Mesenchymal stem cell (in vitro differentiated cells and primary cell): ENCODE measurements around the gene POLR3K.
"Not testable (repeated sequence)": the region's sequence is repeated elsewhere in the genome, so short reads cannot be mapped to it uniquely, and the experiment has no call there.

ENCODE experiments used
- DNase-seq: peaks from one replicate; pipeline ENCODE4 v3.0.0-alpha.2; 2013
- H2AFZ ChIP-seq: one replicate; pipeline ENCODE4 v1.6.1; 2013; ENCODE audit warnings: low read depth, mild to moderate bottlenecking, control low read depth, inconsistent platforms, low read length, moderate library complexity
- H2AK5ac ChIP-seq: 2 replicates; pipeline ENCODE4 v1.6.1; 2013; ENCODE audit warnings: low read length, moderate library complexity, mild to moderate bottlenecking, inconsistent platforms; ENCODE audit not compliant: severe bottlenecking
- H2BK120ac ChIP-seq: one replicate; pipeline ENCODE4 v1.6.1; 2013; ENCODE audit warnings: low read depth, mild to moderate bottlenecking, inconsistent platforms, low read length, moderate library complexity
- H2BK12ac ChIP-seq, 2 experiments: one replicate each; pipeline ENCODE4 v1.6.1; 2013; ENCODE audit warnings: inconsistent platforms in 2 of 2, low read length in 2 of 2, mild to moderate bottlenecking in 2 of 2, moderate library complexity in 2 of 2, control low read depth in 1 of 2
- H2BK15ac ChIP-seq: one replicate; pipeline ENCODE4 v1.6.1; 2013; ENCODE audit warnings: mild to moderate bottlenecking, low read depth, inconsistent platforms; ENCODE audit not compliant: poor library complexity, severe bottlenecking
- H2BK5ac ChIP-seq: 2 replicates; pipeline ENCODE4 v1.6.1; 2013; ENCODE audit warnings: low read depth, mild to moderate bottlenecking, low read length, control low read depth, inconsistent platforms; ENCODE audit not compliant: poor library complexity, severe bottlenecking
- H3K14ac ChIP-seq, 2 experiments: one replicate each; pipeline ENCODE4 v1.6.1; 2013; ENCODE audit warnings: inconsistent platforms in 2 of 2, low read length in 2 of 2, control low read depth in 1 of 2, mild to moderate bottlenecking in 1 of 2, moderate library complexity in 1 of 2
- H3K18ac ChIP-seq, 2 experiments: one replicate each; pipeline ENCODE4 v1.6.1; 2013; ENCODE audit warnings: inconsistent platforms in 2 of 2, low read length in 2 of 2, control low read depth in 1 of 2, low read depth in 1 of 2, mild to moderate bottlenecking in 1 of 2
- H3K23ac ChIP-seq, 2 experiments: one replicate each; pipeline ENCODE4 v1.6.1; 2013; ENCODE audit warnings: inconsistent platforms in 2 of 2, low read length in 2 of 2, mild to moderate bottlenecking in 2 of 2, moderate library complexity in 2 of 2, control low read depth in 1 of 2
- H3K27ac ChIP-seq: 2 replicates; pipeline ENCODE4 v1.5.1; 2013; ENCODE audit warnings: mild to moderate bottlenecking, moderate library complexity, low read length, control low read depth, inconsistent platforms; ENCODE audit not compliant: poor library complexity, severe bottlenecking
- H3K27me3 ChIP-seq, 2 experiments: 2 replicates each; pipeline versions ENCODE4 v1.6.1 to v1.7.0; 2013; ENCODE audit warnings: low read length in 2 of 2, mild to moderate bottlenecking in 2 of 2, moderate library complexity in 2 of 2, control low read depth in 1 of 2, inconsistent platforms in 1 of 2; ENCODE audit not compliant: control insufficient read depth in 1 of 2, insufficient read depth in 1 of 2
- H3K36me3 ChIP-seq, 2 experiments: 2 replicates each; pipeline versions ENCODE4 v1.6.1 to v1.7.0; 2013; ENCODE audit warnings: low read length in 2 of 2, control low read depth in 1 of 2, inconsistent platforms in 1 of 2, low read depth in 1 of 2, mild to moderate bottlenecking in 1 of 2; ENCODE audit not compliant: insufficient read depth in 2 of 2, control insufficient read depth in 1 of 2
- H3K4ac ChIP-seq, 2 experiments: one replicate each; pipeline ENCODE4 v1.6.1; 2013; ENCODE audit warnings: inconsistent platforms in 2 of 2, low read length in 2 of 2, mild to moderate bottlenecking in 2 of 2, moderate library complexity in 2 of 2, control low read depth in 1 of 2, low read depth in 1 of 2
- H3K4me1 ChIP-seq: 2 replicates; pipeline ENCODE4 v1.6.1; 2013; ENCODE audit warnings: low read depth, low read length, control low read depth; ENCODE audit not compliant: control insufficient read depth, insufficient read depth
- H3K4me2 ChIP-seq: 2 replicates; pipeline ENCODE4 v1.6.1; 2013; ENCODE audit warnings: low read length, mild to moderate bottlenecking, inconsistent platforms; ENCODE audit not compliant: poor library complexity, severe bottlenecking
- H3K4me3 ChIP-seq, 2 experiments: 2 replicates each; pipeline versions ENCODE4 v1.5.1 to v1.7.0; 2013; ENCODE audit warnings: low read length in 2 of 2, mild to moderate bottlenecking in 2 of 2, control low read depth in 1 of 2, low read depth in 1 of 2; ENCODE audit not compliant: insufficient read depth in 1 of 2
- H3K79me1 ChIP-seq: replicated peaks from 2 replicates; pipeline ENCODE4 v1.6.1; 2013; ENCODE audit warnings: mild to moderate bottlenecking, control low read depth, low read length, inconsistent platforms; ENCODE audit not compliant: poor library complexity, severe bottlenecking
- H3K9ac ChIP-seq: 2 replicates; pipeline ENCODE4 v1.7.0; 2013; ENCODE audit warnings: mild to moderate bottlenecking, low read length, moderate library complexity
- H3K9me3 ChIP-seq: 2 replicates; pipeline ENCODE4 v1.7.0; 2013; ENCODE audit warnings: mild to moderate bottlenecking, low read length; ENCODE audit not compliant: control insufficient read depth
- H4K8ac ChIP-seq: one replicate; pipeline ENCODE4 v1.6.1; 2013; ENCODE audit warnings: inconsistent platforms, mild to moderate bottlenecking, low read length, moderate library complexity
- H4K91ac ChIP-seq: one replicate; pipeline ENCODE4 v1.6.1; 2013; ENCODE audit warnings: mild to moderate bottlenecking, low read length, inconsistent platforms
- WGBS: methylation state at CpG from one replicate; pipeline ENCODE4 v1.1.7; 2013; ENCODE audit warnings: mixed read lengths; 5-methylcytosine and 5-hydroxymethylcytosine counted together

The POLR3K gene

DNA sequence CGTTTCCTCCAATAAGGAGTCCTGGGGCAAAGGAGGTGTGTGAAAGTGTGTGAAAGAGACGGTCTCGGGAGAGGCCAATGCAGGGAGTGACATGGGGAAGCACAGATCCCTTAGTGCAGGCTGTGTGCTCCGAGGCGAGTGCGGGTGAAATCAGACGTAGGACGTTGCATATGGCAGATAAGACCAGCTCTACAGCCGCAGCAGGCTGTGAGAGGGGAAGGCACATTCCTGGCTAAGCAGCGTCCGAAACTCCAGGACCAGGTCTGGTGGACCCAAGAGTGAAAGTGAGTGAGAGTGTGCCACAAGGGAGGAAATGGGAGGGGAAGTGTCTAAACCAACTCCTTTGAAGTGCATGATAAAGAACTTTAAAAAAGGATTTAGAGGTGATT lies 11.3 kb downstream of the POLR3K start:
- H3K79me1 ChIP-seq, result peaks cover 9% of the 10 kb centered on the region
- H3K4ac ChIP-seq, result no peak overlapping the region
- no peak overlapping the region for H2BK5ac ChIP-seq
- H3K36me3 ChIP-seq, result peaks cover 29% of the 10 kb centered on the region in 2 experiments
- H2BK120ac ChIP-seq, result no peak overlapping the region
- H4K91ac ChIP-seq, result no peak overlapping the region
- no peak overlapping the region for H3K14ac ChIP-seq
- no peaks in the 10 kb centered on the region for H3K27me3 ChIP-seq
- peaks cover 7% of the 10 kb centered on the region for H3K4me1 ChIP-seq
- WGBS, result 97% methylated on average over 11 of the region's 11 CpGs
- H3K23ac ChIP-seq, result no peak overlapping the region
- no peak overlapping the region for H3K27ac ChIP-seq
- H3K18ac ChIP-seq, result no peak overlapping the region
- no peak for DNase-seq
- H3K9ac ChIP-seq, result peak overlapping the region; percentile 57
- peak overlapping the region in 1 of 2 experiments; percentile 73 for H3K4me3 ChIP-seq
- no peak overlapping the region for H4K8ac ChIP-seq
- H3K4me2 ChIP-seq, result no peak overlapping the region
- H3K9me3 ChIP-seq, result no peaks in the 10 kb centered on the region
- no peak overlapping the region for H2AFZ ChIP-seq
- no peak overlapping the region for H2AK5ac ChIP-seq
- H2BK15ac ChIP-seq, result no peak overlapping the region
- no peak overlapping the region for H2BK12ac ChIP-seq

DNA sequence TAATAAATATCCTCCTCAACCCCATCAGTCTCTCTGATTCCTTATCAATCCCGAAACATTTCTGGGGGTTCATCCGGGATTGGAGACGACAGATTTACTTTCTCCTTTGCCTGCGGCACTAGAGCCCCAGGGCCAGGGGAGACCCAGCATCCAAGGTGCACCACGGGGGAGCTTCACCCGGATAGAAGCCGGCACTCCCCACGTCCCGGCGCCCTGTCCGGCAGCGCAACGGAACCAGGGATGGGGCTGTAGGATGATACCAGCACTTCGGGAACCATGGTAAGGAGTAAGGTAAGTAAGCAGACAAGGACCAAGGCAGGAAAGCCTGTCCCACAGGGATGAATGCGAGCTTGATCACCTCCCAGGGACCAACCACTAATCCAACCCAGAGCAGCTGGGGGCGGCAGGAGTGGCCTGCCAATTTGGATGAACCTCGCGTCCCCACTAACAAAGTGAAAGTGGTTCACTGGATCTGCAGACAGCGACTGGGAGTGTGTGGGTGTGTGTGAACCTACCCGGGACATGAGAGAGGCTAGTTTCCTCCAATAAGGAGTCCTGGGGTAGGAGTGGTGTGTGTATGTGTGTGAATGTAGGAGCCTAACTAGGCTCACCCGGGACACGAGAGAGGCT lies 11.9 kb downstream of the POLR3K start:
- Histone ChIP-seq H3K23ac (no peak overlapping the region), H3K36me3 (peaks cover 25 to 28% of the 10 kb centered on the region in 2 experiments), H4K91ac (no peak overlapping the region), H2BK120ac (no peak overlapping the region), H3K27me3 (no peaks in the 10 kb centered on the region), H4K8ac (peak overlapping the region; percentile 7), H3K9me3 (no peaks in the 10 kb centered on the region), H3K27ac (no peak overlapping the region), H2BK5ac (no peak overlapping the region), H2BK12ac (no peak overlapping the region), H3K4me3 (peak overlapping the region in 1 of 2 experiments; percentile 73), H3K18ac (no peak overlapping the region), H3K79me1 (peaks cover 8% of the 10 kb centered on the region), H3K4me1 (peaks cover 7% of the 10 kb centered on the region), H2BK15ac (no peak overlapping the region), H3K4me2 (no peak overlapping the region), H2AFZ (no peak overlapping the region), H2AK5ac (no peak overlapping the region), H3K9ac (peak overlapping the region; percentile 57), H3K4ac (no peak overlapping the region), H3K14ac (no peak overlapping the region)
- DNase-seq, result no peak
- WGBS, result over 99% methylated on average over 22 of the region's 22 CpGs

DNA sequence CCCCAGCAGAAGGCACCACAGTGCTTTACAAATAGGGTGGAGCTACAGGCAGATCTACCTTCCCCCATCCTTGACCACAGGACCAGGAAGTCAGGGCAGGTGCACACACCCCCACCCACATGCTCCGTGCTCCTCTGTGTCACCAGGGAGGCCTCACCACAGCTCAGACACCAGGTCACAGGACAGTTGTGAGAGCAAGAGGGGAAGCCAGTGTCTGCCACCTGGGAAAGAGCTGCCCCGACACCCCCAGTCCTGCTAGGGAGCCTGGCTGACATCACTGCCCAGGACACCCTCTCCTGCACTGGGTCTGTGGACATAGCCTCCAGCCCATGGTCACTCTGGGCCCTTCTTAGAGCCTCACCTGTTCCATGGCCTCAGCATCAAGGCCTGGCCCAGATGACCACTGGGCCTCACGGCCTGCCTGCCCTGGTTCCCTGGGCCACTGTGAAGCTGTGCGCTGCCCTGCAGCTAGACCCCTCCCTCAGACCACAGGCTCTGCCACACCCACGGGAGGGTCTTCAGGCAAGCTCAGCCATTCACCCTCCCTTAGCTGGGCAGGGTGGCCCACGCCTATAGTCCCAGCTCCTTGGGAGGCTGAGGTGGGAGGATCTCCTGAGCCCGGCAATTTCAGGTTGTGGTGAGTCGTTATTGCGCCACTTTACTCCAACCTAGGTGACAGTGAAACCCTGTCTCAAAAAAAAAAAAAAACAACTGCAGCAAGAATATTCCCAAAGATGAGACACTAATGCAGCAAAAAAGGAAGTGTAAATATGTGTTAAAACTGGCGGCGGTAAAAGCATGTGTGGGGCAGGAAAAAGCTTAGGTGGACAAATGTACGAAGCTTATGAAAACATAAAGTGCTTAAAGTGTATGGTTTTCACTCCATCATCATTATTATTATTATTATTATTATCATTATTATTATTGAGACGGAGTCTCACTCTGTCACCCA lies 14.2 kb downstream of the POLR3K start:
- H3K36me3 ChIP-seq, result peaks cover 4 to 28% of the 10 kb centered on the region in 2 experiments
- H2AK5ac ChIP-seq, result no peak overlapping the region
- 95% methylated on average over 11 of the region's 13 CpGs for WGBS
- no peak overlapping the region for H3K27ac ChIP-seq
- H3K4me2 ChIP-seq, result no peak overlapping the region
- no peaks in the 10 kb centered on the region for H3K9me3 ChIP-seq
- no peak overlapping the region for H2BK5ac ChIP-seq
- no peak overlapping the region for H3K14ac ChIP-seq
- no peaks in the 10 kb centered on the region for H3K27me3 ChIP-seq
- H3K9ac ChIP-seq, result no peak overlapping the region
- H3K4me1 ChIP-seq, result peaks cover 8% of the 10 kb centered on the region
- no peak overlapping the region for H3K18ac ChIP-seq
- no peak overlapping the region for H2BK15ac ChIP-seq
- H4K8ac ChIP-seq, result no peak overlapping the region
- no peak overlapping the region for H3K4me3 ChIP-seq
- no peak for DNase-seq
- no peak overlapping the region for H2AFZ ChIP-seq
- H4K91ac ChIP-seq, result no peak overlapping the region
- H2BK120ac ChIP-seq, result no peak overlapping the region
- peaks cover 2% of the 10 kb centered on the region for H3K79me1 ChIP-seq
- H2BK12ac ChIP-seq, result no peak overlapping the region
- H3K4ac ChIP-seq, result no peak overlapping the region
- H3K23ac ChIP-seq, result no peak overlapping the region

- H3K36me3 ChIP-seq, result peaks cover 2 to 30% of the 10 kb centered on the region in 2 experiments
- not testable (repeated sequence) for H3K4ac ChIP-seq, H2AK5ac ChIP-seq, H3K79me1 ChIP-seq, H3K18ac ChIP-seq, H3K4me3 ChIP-seq, H2BK12ac ChIP-seq, H3K4me2 ChIP-seq, H2BK15ac ChIP-seq, H2BK5ac ChIP-seq, DNase-seq, H2AFZ ChIP-seq, H3K27ac ChIP-seq, H3K9me3 ChIP-seq, H3K14ac ChIP-seq, H3K23ac ChIP-seq, H3K27me3 ChIP-seq, H3K4me1 ChIP-seq, H2BK120ac ChIP-seq, H4K91ac ChIP-seq, H3K9ac ChIP-seq, H4K8ac ChIP-seq
- WGBS, result 96% methylated on average over 11 of the region's 11 CpGs
Measured at GRCh38 chr16:38206-38605, 15.2 kb downstream of the POLR3K start.
